ENCODE data around the gene VGF. TPM values are rescaled to one million over a fixed set of nuclear protein-coding genes. Genes with fewer than 3 reads are reported as not detected.

VGF gene
- total RNA-seq, 1 donor from 2014 or later, result 51.8 TPM

DNA sequence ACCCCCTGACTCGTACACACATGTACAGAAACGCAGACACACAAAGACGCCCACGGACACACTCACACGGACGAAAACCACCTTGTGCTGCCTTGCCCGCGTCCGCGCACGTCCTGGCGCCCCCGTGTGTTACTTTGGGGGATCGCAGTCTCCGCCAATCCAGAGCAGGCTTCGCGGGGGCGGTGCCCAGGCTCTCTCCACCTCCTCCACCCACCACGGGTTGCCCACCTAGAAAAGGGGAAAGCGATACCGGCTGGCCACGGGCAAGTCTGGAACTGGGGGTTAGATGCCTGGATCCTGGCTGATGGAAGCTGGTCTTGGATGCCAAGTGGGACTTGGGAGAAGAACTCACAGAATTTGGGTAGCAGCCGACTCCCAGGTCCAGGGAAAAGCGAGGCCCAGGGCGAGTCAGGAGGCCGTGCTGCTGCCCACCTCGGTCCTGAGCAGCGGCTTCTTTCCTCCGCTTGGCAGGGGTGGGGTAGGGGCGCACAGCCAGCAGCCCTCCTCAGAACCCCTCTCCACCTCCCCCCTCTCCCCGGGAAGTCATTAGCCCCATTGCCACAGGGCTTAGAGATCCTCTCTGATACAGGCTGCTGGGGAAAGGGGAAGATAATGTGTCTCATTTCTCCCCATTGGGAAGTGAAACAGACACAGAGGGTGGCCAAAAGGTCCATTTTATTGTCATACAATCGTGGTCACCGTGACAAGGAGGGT lies 4.6 kb upstream of the VGF start:
- Mint-ChIP-seq H3K4me3 (ENCODE audit: unreplicated experiment) (peak overlapping the region; percentile 72), H3K27ac (ENCODE audit: unreplicated experiment) (no peak overlapping the region), H3K27me3 (ENCODE audit: low read depth, unreplicated experiment) (peaks cover 40% of the 10 kb centered on the region), H3K36me3 (ENCODE audit: low read depth, unreplicated experiment) (no peaks in the 10 kb centered on the region), H3K4me1 (ENCODE audit: low read depth, unreplicated experiment) (peaks cover 48% of the 10 kb centered on the region), H3K9me3 (ENCODE audit: unreplicated experiment) (peaks cover 11% of the 10 kb centered on the region)
- no peak overlapping the region for H3K27ac ChIP-seq (ENCODE audit: low read depth, low read length)
- peak overlapping the region; percentile 80 for H3K4me2 ChIP-seq (ENCODE audit: low read length)
- H3K9ac ChIP-seq (ENCODE audit: low read length), result peak overlapping the region; percentile 7
- H3K36me3 ChIP-seq (ENCODE audit: insufficient read depth, low read length), result no peaks in the 10 kb centered on the region
- peak overlapping the region; percentile 18 for H2AFZ ChIP-seq (ENCODE audit: low read depth, low read length)
- DNase-seq (ENCODE audit: low read depth) (no peak), FAIRE-seq (no peak)
- peaks cover 13% of the 10 kb centered on the region for H4K20me1 ChIP-seq (ENCODE audit: insufficient read depth, low read length)
- peak overlapping the region; percentile 37 for H3K4me3 ChIP-seq (ENCODE audit: insufficient read depth, low read depth, low read length)
- no peaks in the 10 kb centered on the region for H3K79me2 ChIP-seq (ENCODE audit: insufficient read depth, low read length)
- H3K27me3 ChIP-seq (ENCODE audit: insufficient read depth, low read length), result peaks cover 56% of the 10 kb centered on the region
- TF ChIP-seq EZH2 (IDR thresholded peaks at IDR 0.05; ENCODE audit: insufficient read depth, low read length), result peak; percentile 55
- TF ChIP-seq, protein P1, sequence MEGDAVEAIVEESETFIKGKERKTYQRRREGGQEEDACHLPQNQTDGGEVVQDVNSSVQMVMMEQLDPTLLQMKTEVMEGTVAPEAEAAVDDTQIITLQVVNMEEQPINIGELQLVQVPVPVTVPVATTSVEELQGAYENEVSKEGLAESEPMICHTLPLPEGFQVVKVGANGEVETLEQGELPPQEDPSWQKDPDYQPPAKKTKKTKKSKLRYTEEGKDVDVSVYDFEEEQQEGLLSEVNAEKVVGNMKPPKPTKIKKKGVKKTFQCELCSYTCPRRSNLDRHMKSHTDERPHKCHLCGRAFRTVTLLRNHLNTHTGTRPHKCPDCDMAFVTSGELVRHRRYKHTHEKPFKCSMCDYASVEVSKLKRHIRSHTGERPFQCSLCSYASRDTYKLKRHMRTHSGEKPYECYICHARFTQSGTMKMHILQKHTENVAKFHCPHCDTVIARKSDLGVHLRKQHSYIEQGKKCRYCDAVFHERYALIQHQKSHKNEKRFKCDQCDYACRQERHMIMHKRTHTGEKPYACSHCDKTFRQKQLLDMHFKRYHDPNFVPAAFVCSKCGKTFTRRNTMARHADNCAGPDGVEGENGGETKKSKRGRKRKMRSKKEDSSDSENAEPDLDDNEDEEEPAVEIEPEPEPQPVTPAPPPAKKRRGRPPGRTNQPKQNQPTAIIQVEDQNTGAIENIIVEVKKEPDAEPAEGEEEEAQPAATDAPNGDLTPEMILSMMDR (IDR thresholded peaks at IDR 0.05; ENCODE audit: insufficient read depth, low read depth, low read length), result peak; percentile 72
- peaks cover 6% of the 10 kb centered on the region for H3K9me3 ChIP-seq (ENCODE audit: insufficient read depth, low read depth, low read length)
- H3K4me1 ChIP-seq (ENCODE audit: insufficient read depth, low read length), result peaks cover 64% of the 10 kb centered on the region

DNA sequence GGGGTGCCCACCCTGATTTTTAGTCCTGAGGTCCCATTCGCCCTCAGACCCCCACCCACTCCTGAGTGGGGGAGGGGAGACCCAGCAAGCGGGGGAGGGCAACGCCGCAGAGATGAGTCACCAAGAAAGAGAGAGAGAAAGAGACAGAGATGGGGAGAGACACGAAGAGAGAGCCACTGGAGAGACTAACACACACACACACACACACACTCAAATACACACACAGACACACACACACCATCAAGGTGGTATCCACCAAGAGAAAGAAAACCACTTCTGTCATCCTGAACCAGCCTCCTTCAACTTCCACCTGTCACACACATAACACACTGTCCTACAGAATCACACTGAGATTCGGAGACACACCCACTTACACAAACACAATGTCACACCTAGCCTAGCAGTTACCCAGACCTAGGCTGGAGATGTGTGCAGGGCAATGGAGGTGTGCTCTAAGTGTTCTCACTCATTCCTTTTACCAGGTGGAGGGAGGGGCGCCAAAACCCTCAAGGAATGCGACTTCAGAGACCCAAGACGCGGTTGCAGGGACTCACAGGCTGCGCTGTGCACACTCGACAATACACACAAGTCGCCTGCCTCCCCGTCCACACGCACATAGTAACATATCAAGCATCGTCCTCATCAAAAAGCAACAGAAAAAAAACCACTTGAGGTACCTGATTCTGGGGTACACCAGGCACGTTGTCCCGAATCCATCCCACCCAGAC lies 3.9 kb upstream of the VGF start:
- Mint-ChIP-seq H3K4me1 (ENCODE audit: low read depth, unreplicated experiment) (peaks cover 48% of the 10 kb centered on the region), H3K36me3 (ENCODE audit: low read depth, unreplicated experiment) (no peaks in the 10 kb centered on the region), H3K9me3 (ENCODE audit: unreplicated experiment) (peaks cover 11% of the 10 kb centered on the region), H3K4me3 (ENCODE audit: unreplicated experiment) (peak overlapping the region; percentile 72), H3K27me3 (ENCODE audit: low read depth, unreplicated experiment) (peaks cover 34% of the 10 kb centered on the region), H3K27ac (ENCODE audit: unreplicated experiment) (peak overlapping the region; percentile 58)
- H3K27ac ChIP-seq (ENCODE audit: low read depth, low read length), result no peak overlapping the region
- peak overlapping the region; percentile 80 for H3K4me2 ChIP-seq (ENCODE audit: low read length)
- peak overlapping the region; percentile 7 for H3K9ac ChIP-seq (ENCODE audit: low read length)
- H3K27me3 ChIP-seq (ENCODE audit: insufficient read depth, low read length), result peaks cover 58% of the 10 kb centered on the region
- H3K9me3 ChIP-seq (ENCODE audit: insufficient read depth, low read depth, low read length), result peaks cover 3% of the 10 kb centered on the region
- TF ChIP-seq, protein P1 (IDR thresholded peaks at IDR 0.05; ENCODE audit: insufficient read depth, low read depth, low read length), result no peak
- TF ChIP-seq EZH2 (IDR thresholded peaks at IDR 0.05; ENCODE audit: insufficient read depth, low read length), result no peak
- peak overlapping the region; percentile 37 for H3K4me3 ChIP-seq (ENCODE audit: insufficient read depth, low read depth, low read length)
- H3K79me2 ChIP-seq (ENCODE audit: insufficient read depth, low read length), result no peaks in the 10 kb centered on the region
- peaks cover 20% of the 10 kb centered on the region for H4K20me1 ChIP-seq (ENCODE audit: insufficient read depth, low read length)
- peaks cover 72% of the 10 kb centered on the region for H3K4me1 ChIP-seq (ENCODE audit: insufficient read depth, low read length)
- no peak for FAIRE-seq
- DNase-seq (ENCODE audit: low read depth), result no peak
- H2AFZ ChIP-seq (ENCODE audit: low read depth, low read length), result peak overlapping the region; percentile 18
- no peaks in the 10 kb centered on the region for H3K36me3 ChIP-seq (ENCODE audit: insufficient read depth, low read length)

Data from astrocyte (in vitro differentiated cells and primary cell).